ENCODE measurements around the gene BTBD18. TPM values are rescaled to one million over a fixed set of nuclear protein-coding genes. Genes with fewer than 3 reads are reported as not detected.

The BTBD18 gene
- total and polyA plus RNA-seq, 10 of the 15 experiments (the other 5 are each of a cell fraction or from before 2014, with no cell fraction given): 0.05 to 0.58 (median 0.19) TPM; not detected in 6

- TF ChIP-seq REST (IDR thresholded peaks at IDR 0.05; ENCODE audit: low read depth, low read length) (no peak), NBN (IDR thresholded peaks at IDR 0.05) (no peak)
These were observed 41.9 kb upstream of the BTBD18 start (continued) for GRCh38 chr11:57793351-57794115.

GRCh38 chr11:57792870-57793269 is 41.3 kb upstream of the BTBD18 start:
- H2AFZ ChIP-seq (ENCODE audit: control insufficient read depth, low read depth, low read length): no peak overlapping the region
- H3K9ac ChIP-seq (ENCODE audit: control insufficient read depth, insufficient read depth, low read length): peak overlapping the region; percentile 48
- BruUV-seq (replicated peaks): no TSS peak
- H3K4me2 ChIP-seq (ENCODE audit: control insufficient read depth, insufficient read depth): peak overlapping the region; percentile 58
- no peaks in the 10 kb centered on the region for H3K9me3 ChIP-seq (replicated peaks; ENCODE audit: control insufficient read depth, insufficient read depth, low read length)
- DNase-seq (ENCODE audit: low read depth, low spot score) (no peak), FAIRE-seq (no peak), ATAC-seq (peak; percentile 27)
- intact Hi-C loops (cut with micrococcal nuclease; ENCODE audit: unreplicated experiment): loop anchor here (2.0 kb wide), 2 partner anchors 30 to 126 kb away; no protein-coding TSS in a partner anchor
- H3K27ac ChIP-seq (ENCODE audit: control insufficient read depth, insufficient read depth): peak overlapping the region; percentile 52
- ChIA-PET RAD21 (ENCODE audit: unreplicated experiment) (interaction anchor here (3.4 kb wide), 1 partner anchor 29 kb away, joined by 26 read pairs; the partner anchor contains the start of gene CTNND1), SMC1A (ENCODE audit: uncharacterized antibody, unreplicated experiment) (interaction anchor here (0.7 to 13.0 kb wide), 3 partner anchors 8 to 30 kb away, joined by 3 to 197 read pairs (median 6); partner anchors contain the start of gene CTNND1), CTCF (interaction anchor here (0.7 to 2.1 kb wide), 8 partner anchors 9 to 299 kb away, joined by 3 to 8 read pairs (median 4); partner anchors contain the start of genes BTBD18 and CTNND1), POLR2A (interaction anchor here (0.7 to 2.9 kb wide), 5 partner anchors 30 to 230 kb away, joined by 3 to 12 read pairs (median 6); partner anchors contain the start of genes CTNND1 and SELENOH)
- peaks cover 39% of the 10 kb centered on the region for H3K4me1 ChIP-seq (ENCODE audit: control insufficient read depth, insufficient read depth, low read length)
- no peaks in the 10 kb centered on the region for H4K20me1 ChIP-seq (ENCODE audit: control insufficient read depth, insufficient read depth)
- H3K79me2 ChIP-seq (ENCODE audit: control insufficient read depth, insufficient read depth, low read length): peaks cover 56% of the 10 kb centered on the region
- H3K27me3 ChIP-seq (replicated peaks in 1 of 2; ENCODE audit: control insufficient read depth in 2 of 2, insufficient read depth in 2 of 2, low read length in 1 of 2): no peaks in the 10 kb centered on the region
- H3K36me3 ChIP-seq (ENCODE audit: control insufficient read depth in 2 of 2, insufficient read depth in 2 of 2, low read length in 1 of 2): peaks cover 8 to 12% of the 10 kb centered on the region in 2 experiments; a peak in 3 of 4 replicates
- in situ Hi-C loops (cut with MboI): no loop called here
- no peak overlapping the region for H3K4me3 ChIP-seq
- TF ChIP-seq RB1 (IDR thresholded peaks at IDR 0.05; ENCODE audit: borderline replicate concordance) (no peak), IKZF2 (IDR thresholded peaks at IDR 0.05) (peak; percentile 61 to 69), GATAD2B (conservative IDR thresholded peaks at IDR 0.05; ENCODE audit: low read depth) (0 out of 2 replicates have a peak, but pooled peaks have one; percentile 20), MYC (IDR thresholded peaks at IDR 0.05; ENCODE audit: insufficient read depth, insufficient read length, insufficient replicate concordance, low read length, severe bottlenecking) (no peak), DPF2 (IDR thresholded peaks at IDR 0.05) (no peak), KLF5 (IDR thresholded peaks at IDR 0.05; ENCODE audit: partially characterized antibody) (no peak), RELB (IDR thresholded peaks at IDR 0.05; ENCODE audit: low read depth) (peak; percentile 77), REST (IDR thresholded peaks at IDR 0.05; ENCODE audit: low read depth, low read length) (no peak), ETV6 (conservative IDR thresholded peaks at IDR 0.05 in 1 of 2, IDR thresholded peaks at IDR 0.05 in 1 of 2; ENCODE audit: borderline replicate concordance in 1 of 2, low read depth in 1 of 2) (peak in 1 of 2 experiments; percentile 16; a peak in 1 of 4 replicates), ZZZ3 (IDR thresholded peaks at IDR 0.05; ENCODE audit: control insufficient read depth, insufficient read length, low read depth) (no peak)
